Epithelial cell of esophagus (primary cell): ENCODE data around the gene RGS3.
A peak's percentile ranks its signal among the peaks of the same experiment; 100 is the strongest.

Experiments used
- DNase-seq: peaks from one replicate; pipeline ENCODE4 v3.0.0; 2010; ENCODE audit warnings: low read depth
- H3K4me3 ChIP-seq: 2 replicates; pipeline ENCODE4 v1.5.1; 2011; ENCODE audit warnings: mild to moderate bottlenecking, low read length, control low read depth
- CTCF ChIP-seq: IDR thresholded peaks from 2 replicates; pipeline ENCODE4 v1.5.1; 2011; ENCODE audit warnings: low read depth, mild to moderate bottlenecking, low read length, control low read depth, inconsistent platforms; ENCODE audit not compliant: insufficient read depth; ENCODE audit errors: missing control alignments

The RGS3 gene

DNA sequence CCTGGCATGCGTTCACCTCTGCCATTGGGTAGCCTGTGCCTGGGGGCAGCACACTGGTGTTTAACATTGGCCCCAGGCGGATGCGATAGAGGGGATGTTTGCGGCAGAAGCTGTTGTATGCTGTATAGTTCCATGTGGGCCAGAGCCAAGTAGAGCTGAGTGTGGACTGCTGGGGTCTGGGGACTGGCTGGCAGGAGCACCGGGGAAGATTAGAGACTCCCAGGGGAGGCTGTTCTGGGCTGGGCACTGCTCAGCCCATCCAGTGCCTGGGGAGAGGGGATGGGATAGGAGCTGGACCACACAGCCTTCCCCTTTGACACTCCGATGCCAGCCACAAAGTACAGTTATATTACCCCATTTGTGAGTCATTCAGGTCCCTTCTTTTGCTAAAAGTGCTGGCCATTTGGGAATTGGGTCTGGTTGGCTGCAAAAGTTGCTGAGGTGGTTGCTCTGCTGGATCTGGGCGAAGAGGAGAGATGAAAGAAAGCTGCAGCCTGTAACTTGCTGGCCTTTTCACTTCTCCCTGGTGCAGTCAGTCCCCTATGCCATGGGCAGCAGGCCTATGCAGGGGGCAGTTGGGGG, 73.8 kb downstream of the RGS3 start:
- no peak for DNase-seq
- no peak for TF ChIP-seq CTCF
- no peak overlapping the region for H3K4me3 ChIP-seq

- no peak for TF ChIP-seq CTCF
- no peak overlapping the region for H3K4me3 ChIP-seq
- no peak for DNase-seq
These were observed 74.6 kb downstream of the RGS3 start for GRCh38 chr9:113538131-113538530.

GRCh38 chr9:113538701-113539430, 75.3 kb downstream of the RGS3 start:
- no peak for DNase-seq
- no peak for TF ChIP-seq CTCF
- H3K4me3 ChIP-seq: no peak overlapping the region

GRCh38 chr9:113540466-113540865, 76.9 kb downstream of the RGS3 start:
- no peak for TF ChIP-seq CTCF
- DNase-seq: no peak
- no peak overlapping the region for H3K4me3 ChIP-seq

DNA sequence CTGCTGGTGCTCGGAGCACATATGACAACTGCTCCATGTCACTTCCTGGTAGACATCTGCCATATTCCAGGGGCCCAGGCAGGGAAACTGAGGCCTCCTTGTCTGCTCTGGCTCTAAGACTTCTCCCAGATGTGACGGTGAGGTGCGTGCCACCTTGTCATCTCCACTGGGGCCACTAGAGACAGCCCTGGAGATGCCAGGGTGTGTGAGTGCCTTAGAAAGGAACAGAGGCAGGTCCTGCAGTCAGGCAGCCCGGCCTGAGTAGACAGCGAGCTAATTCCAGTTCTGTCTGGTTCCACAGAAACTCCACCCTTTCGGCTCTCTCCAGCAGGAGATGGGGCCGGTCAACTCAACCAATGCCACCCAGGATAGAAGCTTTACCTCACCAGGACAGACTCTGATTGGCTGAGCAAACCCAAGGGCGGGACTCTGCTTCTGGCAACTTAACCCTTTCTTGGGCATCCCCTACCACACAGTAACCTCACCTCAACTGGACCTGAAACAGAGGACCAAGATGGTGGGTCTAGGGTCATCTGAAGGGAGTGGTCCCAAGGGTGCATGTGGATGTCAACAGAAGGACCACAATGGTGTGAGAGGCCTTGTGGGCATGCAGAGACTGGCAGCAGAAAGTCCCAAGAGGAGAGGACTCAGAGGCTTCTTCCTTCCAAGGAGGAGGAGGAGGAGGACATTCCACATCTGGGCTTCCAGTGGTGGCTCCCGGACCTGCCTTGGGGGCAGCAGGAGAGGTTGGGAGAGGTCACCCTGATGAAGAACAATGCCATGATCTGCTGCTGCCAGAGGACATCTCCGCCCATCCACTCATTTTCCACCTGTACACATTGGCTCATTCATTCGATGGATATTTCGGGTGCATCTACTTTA, 77.7 kb downstream of the RGS3 start:
- H3K4me3 ChIP-seq: no peak overlapping the region
- TF ChIP-seq CTCF: no peak
- peak; percentile 46 for DNase-seq

DNA sequence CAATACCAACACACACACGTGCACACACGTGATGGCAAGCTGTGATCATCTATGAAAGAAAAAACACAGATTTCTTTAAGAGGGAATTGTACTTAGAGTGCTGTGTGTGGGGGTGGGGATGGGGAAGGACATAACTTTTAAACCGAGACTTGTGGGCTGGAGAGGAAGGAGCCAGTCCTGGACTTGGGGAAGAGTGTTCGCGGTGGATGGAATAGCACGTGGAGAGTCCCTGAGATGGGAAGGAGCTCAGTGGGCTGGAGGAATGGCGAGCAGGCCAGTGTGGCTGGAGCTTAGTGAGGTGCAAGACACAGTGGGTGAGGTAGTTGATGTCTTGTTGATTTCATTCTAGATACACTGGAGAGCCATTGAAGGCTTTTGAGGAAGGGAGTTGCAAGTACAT, 78.5 kb downstream of the RGS3 start:
- DNase-seq: no peak
- H3K4me3 ChIP-seq: no peak overlapping the region
- no peak for TF ChIP-seq CTCF

- no peak for TF ChIP-seq CTCF
- no peak overlapping the region for H3K4me3 ChIP-seq
- no peak for DNase-seq
These were observed 79.2 kb downstream of the RGS3 start for GRCh38 chr9:113542741-113543140.
